T-cell (primary cell): Measurements from ENCODE around the gene CCDC91. TPM values are rescaled to one million over a fixed set of nuclear protein-coding genes. Genes with fewer than 3 reads are reported as not detected.

ENCODE experiments used
- ATAC-seq, 4 experiments: fragments of 200-7000 bp in 3 of 4; fragments of 150-1000 bp in 1 of 4; cut with Tn5 transposase; replicated peaks in 1 of 4; 1 replicate in 3 of 4; 2 replicates in 1 of 4; pipeline ENCODE4 v1.10.0; 2021; ENCODE audit warnings: moderate library complexity in 3 of 4, mild to moderate bottlenecking in 2 of 4, moderate number of reproducible peaks in 1 of 4
- CTCF ChIA-PET, 2 donors: fragments of 300-600 bp; sonication (Branson Sonifier 250); formaldehyde crosslinking; loops; one replicate each; lab custom pipeline; 2022; ENCODE audit warnings: antibody characterized with exemption in 2 of 2; lab: Charles Lee
- POLR2A ChIA-PET, 2 donors: fragments of 300-600 bp; sonication (Branson Sonifier 250); formaldehyde crosslinking; loops; one replicate each; lab custom pipeline; 2022; ENCODE audit warnings: antibody characterized with exemption in 2 of 2; lab: Charles Lee
- DNase-seq, 35 experiments: peaks; one replicate each; pipeline versions ENCODE4 v3.0.0 to v3.0.0-alpha.2; 2013 to 2023
- H3K27ac ChIP-seq: one replicate; pipeline ENCODE4 v1.5.1; 2013; ENCODE audit warnings: low read length
- H3K27me3 ChIP-seq, 2 experiments: replicated peaks in 1 of 2; 1 replicate in 1 of 2; 2 replicates in 1 of 2; pipeline versions ENCODE4 v1.6.1 to v1.7.0; 2013; ENCODE audit warnings: low read length in 1 of 2, mixed read lengths in 1 of 2; ENCODE audit not compliant: control insufficient read depth in 2 of 2, insufficient read depth in 2 of 2; ENCODE audit errors: extremely low read depth in 1 of 2
- H3K36me3 ChIP-seq, 2 donors: 1 replicate in 1 of 2; 2 replicates in 1 of 2; pipeline versions ENCODE4 v1.6.1 to v1.7.0; 2013; ENCODE audit warnings: low read length in 1 of 2; ENCODE audit not compliant: control insufficient read depth in 2 of 2, insufficient read depth in 1 of 2; ENCODE audit errors: extremely low read depth in 1 of 2
- H3K4me1 ChIP-seq, 2 experiments: 1 replicate in 1 of 2; 2 replicates in 1 of 2; pipeline versions ENCODE4 v1.6.1 to v1.7.0; 2013; ENCODE audit warnings: low read length in 2 of 2, mixed read lengths in 1 of 2; ENCODE audit not compliant: insufficient read depth in 2 of 2, control insufficient read depth in 1 of 2; ENCODE audit errors: extremely low read depth in 1 of 2
- H3K4me3 ChIP-seq, 2 donors: 1 replicate in 1 of 2; 2 replicates in 1 of 2; pipeline versions ENCODE4 v1.5.1 to v1.7.0; 2013; ENCODE audit warnings: mild to moderate bottlenecking in 2 of 2, low read length in 1 of 2, moderate library complexity in 1 of 2; ENCODE audit not compliant: control insufficient read depth in 1 of 2; ENCODE audit errors: extremely low read depth in 1 of 2
- H3K9me3 ChIP-seq: 2 replicates; pipeline ENCODE4 v1.7.0; 2013
- H3K27ac Mint-ChIP-seq, 2 donors: one replicate each; pipeline ENCODE4 v1.8.0; 2020 to 2021; ENCODE audit warnings: mild to moderate bottlenecking in 2 of 2, mixed read lengths in 2 of 2
- H3K27me3 Mint-ChIP-seq, 2 donors: one replicate each; pipeline ENCODE4 v1.8.0; 2021 to 2022; ENCODE audit warnings: mixed read lengths in 2 of 2
- H3K36me3 Mint-ChIP-seq: one replicate; pipeline ENCODE4 v1.8.0; 2021; ENCODE audit warnings: mixed read lengths
- H3K4me1 Mint-ChIP-seq, 3 donors: one replicate each; pipeline ENCODE4 v1.8.0; 2020 to 2022; ENCODE audit warnings: mixed read lengths in 3 of 3, mild to moderate bottlenecking in 1 of 3
- H3K4me3 Mint-ChIP-seq, 3 donors: one replicate each; pipeline ENCODE4 v1.8.0; 2020 to 2022; ENCODE audit warnings: mild to moderate bottlenecking in 3 of 3, mixed read lengths in 3 of 3, moderate library complexity in 3 of 3
- H3K9me3 Mint-ChIP-seq, 3 donors: one replicate each; pipeline ENCODE4 v1.8.0; 2020 to 2022; ENCODE audit warnings: mixed read lengths in 3 of 3
- WGBS: methylation state at CpG from one replicate; pipeline ENCODE4 v1.1.5; 2013; ENCODE audit warnings: missing lambda C conversion rate; ENCODE audit not compliant: insufficient coverage; 5-methylcytosine and 5-hydroxymethylcytosine counted together
- total RNA-seq, 35 experiments: library from RNA in 6 of 35; stranded (reverse) in 6 of 35; fragments of 120-200 nt in 1 of 35; gene quantifications; one replicate each; pipeline versions ENCODE4 v1.2.1 to v1.2.4 and lab custom pipeline; 2013 to 2026

Gene CCDC91
- total RNA-seq, 5 donors from 2014 or later (not counting 1 experiment from before 2014, with no cell fraction given) = 65.7 to 73.0 (median 68.7) TPM

GRCh38 chr12:28568704-28569103 lies 378.4 kb downstream of the CCDC91 start:
- H3K4me1 ChIP-seq = no peaks in the 10 kb centered on the region
- no peaks in the 10 kb centered on the region for H3K36me3 ChIP-seq
- ChIA-PET CTCF (no interaction called here), POLR2A (no interaction called here)
- Mint-ChIP-seq H3K4me3 (no peak overlapping the region), H3K4me1 (no peaks in the 10 kb centered on the region), H3K36me3 (peaks cover 37% of the 10 kb centered on the region), H3K9me3 (no peaks in the 10 kb centered on the region), H3K27ac (no peak overlapping the region), H3K27me3 (no peaks in the 10 kb centered on the region)
- no peaks in the 10 kb centered on the region for H3K9me3 ChIP-seq
- DNase-seq (no peak), ATAC-seq (no peak)
- WGBS = 68% methylated on average over 3 of the region's 6 CpGs
- H3K27ac ChIP-seq = no peak overlapping the region
- no peak overlapping the region for H3K4me3 ChIP-seq
- no peaks in the 10 kb centered on the region for H3K27me3 ChIP-seq

GRCh38 chr12:28569698-28570411 lies 379.6 kb downstream of the CCDC91 start:
- ChIA-PET CTCF (no interaction called here), POLR2A (no interaction called here)
- Mint-ChIP-seq H3K4me1 (no peaks in the 10 kb centered on the region), H3K27me3 (no peaks in the 10 kb centered on the region), H3K4me3 (no peak overlapping the region), H3K27ac (no peak overlapping the region), H3K9me3 (no peaks in the 10 kb centered on the region), H3K36me3 (peaks cover 38% of the 10 kb centered on the region)
- DNase-seq = no peak
- no peaks in the 10 kb centered on the region for H3K36me3 ChIP-seq
- WGBS = no CpG with 5 or more reads among the region's 3 CpGs
- no peak overlapping the region for H3K4me3 ChIP-seq
- no peaks in the 10 kb centered on the region for H3K4me1 ChIP-seq
- ATAC-seq = no peak
- no peaks in the 10 kb centered on the region for H3K27me3 ChIP-seq
- H3K9me3 ChIP-seq = no peaks in the 10 kb centered on the region
- no peak overlapping the region for H3K27ac ChIP-seq

GRCh38 chr12:28570811-28571210 lies 380.6 kb downstream of the CCDC91 start:
- Mint-ChIP-seq H3K36me3 (peaks cover 31% of the 10 kb centered on the region), H3K4me3 (no peak overlapping the region), H3K9me3 (no peaks in the 10 kb centered on the region), H3K27me3 (no peaks in the 10 kb centered on the region), H3K27ac (no peak overlapping the region), H3K4me1 (no peaks in the 10 kb centered on the region)
- ChIA-PET CTCF (no interaction called here), POLR2A (no interaction called here)
- DNase-seq (no peak), ATAC-seq (no peak)
- H3K9me3 ChIP-seq = no peaks in the 10 kb centered on the region
- H3K27me3 ChIP-seq = no peaks in the 10 kb centered on the region
- H3K27ac ChIP-seq = no peak overlapping the region
- H3K4me1 ChIP-seq = no peaks in the 10 kb centered on the region
- H3K4me3 ChIP-seq = no peak overlapping the region
- H3K36me3 ChIP-seq = no peaks in the 10 kb centered on the region
- no CpG with 5 or more reads among the region's 3 CpGs for WGBS

GRCh38 chr12:28574746-28575592 lies 384.7 kb downstream of the CCDC91 start:
- H3K27me3 Mint-ChIP-seq = no peaks in the 10 kb centered on the region
- Histone ChIP-seq H3K27ac (no peak overlapping the region), H3K4me3 (no peak overlapping the region), H3K27me3 (no peaks in the 10 kb centered on the region), H3K36me3 (no peaks in the 10 kb centered on the region), H3K9me3 (no peaks in the 10 kb centered on the region), H3K4me1 (no peaks in the 10 kb centered on the region)
- no peaks in the 10 kb centered on the region for H3K4me1 Mint-ChIP-seq
- POLR2A ChIA-PET = no interaction called here
- H3K27ac Mint-ChIP-seq = no peak overlapping the region
- H3K4me3 Mint-ChIP-seq = no peak overlapping the region
- DNase-seq (no peak), ATAC-seq (no peak)
- CTCF ChIA-PET = no interaction called here
- peaks cover 0 to 1% (median 0%) of the 10 kb centered on the region in 3 donors for H3K9me3 Mint-ChIP-seq
- peaks cover 14% of the 10 kb centered on the region for H3K36me3 Mint-ChIP-seq
- WGBS = 100% methylated on average over 2 of the region's 5 CpGs

GRCh38 chr12:28575593-28576205 lies 385.4 kb downstream of the CCDC91 start:
- H3K36me3 Mint-ChIP-seq = peaks cover 14% of the 10 kb centered on the region
- H3K4me1 Mint-ChIP-seq = no peaks in the 10 kb centered on the region
- DNase-seq = no peak
- Histone ChIP-seq H3K4me1 (no peaks in the 10 kb centered on the region), H3K27ac (no peak overlapping the region), H3K9me3 (no peaks in the 10 kb centered on the region), H3K4me3 (no peak overlapping the region), H3K36me3 (no peaks in the 10 kb centered on the region), H3K27me3 (no peaks in the 10 kb centered on the region)
- ChIA-PET POLR2A (no interaction called here), CTCF (no interaction called here)
- WGBS = 40% methylated on average over 1 of the region's 3 CpGs
- H3K9me3 Mint-ChIP-seq = peaks cover 0 to 5% (median 0%) of the 10 kb centered on the region in 3 donors
- H3K4me3 Mint-ChIP-seq = no peak overlapping the region
- H3K27me3 Mint-ChIP-seq = no peaks in the 10 kb centered on the region
- H3K27ac Mint-ChIP-seq = no peak overlapping the region
- no peak for ATAC-seq

- POLR2A ChIA-PET = no interaction called here
- Histone ChIP-seq H3K4me1 (no peaks in the 10 kb centered on the region), H3K36me3 (no peaks in the 10 kb centered on the region), H3K9me3 (no peaks in the 10 kb centered on the region), H3K4me3 (no peak overlapping the region), H3K27me3 (no peaks in the 10 kb centered on the region), H3K27ac (no peak overlapping the region)
- Mint-ChIP-seq H3K27me3 (no peaks in the 10 kb centered on the region), H3K9me3 (peaks cover 0 to 5% (median 0%) of the 10 kb centered on the region in 3 donors), H3K4me1 (peaks cover 0 to 3% (median 2%) of the 10 kb centered on the region in 3 donors), H3K27ac (no peak overlapping the region), H3K4me3 (no peak overlapping the region), H3K36me3 (peaks cover 11% of the 10 kb centered on the region)
- WGBS = no CpG with 5 or more reads among the region's 3 CpGs
- CTCF ChIA-PET = no interaction called here
- ATAC-seq (no peak), DNase-seq (no peak)
Measured at GRCh38 chr12:28578361-28578760, 388.1 kb downstream of the CCDC91 start.
